GM18868 (cell line): ENCODE data around the gene CD27.
"Not testable (repeated sequence)": the region's sequence is repeated elsewhere in the genome, so short reads cannot be mapped to it uniquely, and the experiment has no call there.

Source experiments
- ATAC-seq: cut with Tn5 transposase; IDR thresholded peaks from one replicate; pipeline ENCODE4 v1.9.1; 2021; ENCODE audit warnings: mild to moderate bottlenecking, moderate library complexity; ENCODE audit not compliant: unreplicated experiment

The CD27 gene

GRCh38 chr12:6444704-6445688 is at the start of gene CD27:
Gene CD27, plus strand, starts transcription at chr12:6444955. Its CDS starts 141 bp downstream, at chr12:6445096.
- ATAC-seq: no peak

GRCh38 chr12:6396031-6396430 is 48.7 kb upstream of the CD27 start:
- ATAC-seq: no peak

- no peak for ATAC-seq
Observed at GRCh38 chr12:6399884-6400644, 44.7 kb upstream of the CD27 start.

- no peak for ATAC-seq
Observed at GRCh38 chr12:6404390-6404789, 40.4 kb upstream of the CD27 start.

GRCh38 chr12:6405963-6406362 is 38.8 kb upstream of the CD27 start:
- no peak for ATAC-seq

- ATAC-seq: no peak
Observed at GRCh38 chr12:6407236-6407954, 37.4 kb upstream of the CD27 start.

- no peak for ATAC-seq
Observed at GRCh38 chr12:6416596-6416995, 28.2 kb upstream of the CD27 start.

- ATAC-seq: no peak
Observed at GRCh38 chr12:6418796-6419195, 26.0 kb upstream of the CD27 start.

- no peak for ATAC-seq
Observed at GRCh38 chr12:6420364-6420763, 24.4 kb upstream of the CD27 start.

- ATAC-seq: peak; percentile 35
Observed at GRCh38 chr12:6423267-6424007, 21.3 kb upstream of the CD27 start.

- no peak for ATAC-seq
Observed at GRCh38 chr12:6424008-6424347, 20.8 kb upstream of the CD27 start.

GRCh38 chr12:6424866-6425265 is 19.9 kb upstream of the CD27 start:
- ATAC-seq: no peak

GRCh38 chr12:6425590-6426531 is 18.9 kb upstream of the CD27 start:
- peak; percentile 29 for ATAC-seq

- peak; percentile 62 for ATAC-seq
Observed at GRCh38 chr12:6426882-6427671, 17.7 kb upstream of the CD27 start.

- not testable (repeated sequence) for ATAC-seq
Observed at GRCh38 chr12:6427796-6428195, 17.0 kb upstream of the CD27 start.

- ATAC-seq: no peak
Observed at GRCh38 chr12:6428326-6428725, 16.4 kb upstream of the CD27 start.

GRCh38 chr12:6430124-6430989 is 14.4 kb upstream of the CD27 start:
- ATAC-seq: no peak

GRCh38 chr12:6432991-6433390 is 11.8 kb upstream of the CD27 start:
- ATAC-seq: no peak
